ENCODE data around the gene LSS. TPM values are rescaled to one million over a fixed set of nuclear protein-coding genes. Genes with fewer than 3 reads are reported as not detected.

Gene LSS
- polyA plus RNA-seq, 1 donor (not counting 4 experiments of a cell fraction or from before 2014, with no cell fraction given): 105 TPM

GRCh38 chr21:46248827-46249226, 20.3 kb upstream of the LSS start:
- DNase-seq (ENCODE audit: low read depth, low spot score): no peak
- H2AFZ ChIP-seq (ENCODE audit: control insufficient read depth, low read length): no peak overlapping the region

DNA sequence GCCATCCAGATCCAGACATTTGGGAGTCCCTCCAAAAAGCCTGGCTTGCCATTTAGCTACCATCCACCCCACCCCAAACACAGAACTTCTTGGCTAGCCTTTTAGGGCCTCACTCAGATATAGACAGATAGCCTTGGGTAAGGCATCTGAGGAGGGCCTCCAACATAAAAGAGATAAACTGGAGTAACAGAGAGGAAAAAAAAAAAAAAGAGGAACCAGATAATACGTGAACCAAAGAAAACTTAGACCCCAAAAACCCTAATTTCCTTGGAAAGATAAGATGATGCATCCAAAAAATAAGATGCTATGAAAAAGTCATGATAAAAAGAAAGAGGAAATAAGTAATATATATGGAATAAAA, 19.8 kb upstream of the LSS start:
- no peak for FAIRE-seq

More at GRCh38 chr21:46248827-46249226, 20.3 kb upstream of the LSS start:
- H3K79me2 ChIP-seq (ENCODE audit: control insufficient read depth, insufficient read depth, low read length): no peaks in the 10 kb centered on the region
- H3K4me2 ChIP-seq (ENCODE audit: control insufficient read depth, extremely low read depth, insufficient read depth, low read depth, low read length): no peak overlapping the region
- dilution Hi-C loops (cut with MboI; ENCODE audit: extremely low pct_ligation_motif_present, low sequenced_read_pairs): no loop called here
- TF ChIP-seq EZH2 (IDR thresholded peaks at IDR 0.05; ENCODE audit: low read length): no peak
- TF ChIP-seq CTCF (optimal IDR thresholded peaks at IDR 0.05 in 1 of 3, IDR thresholded peaks at IDR 0.05 in 1 of 3, conservative IDR thresholded peaks at IDR 0.05 in 1 of 3; ENCODE audit: extremely low read depth in 1 of 3, insufficient read depth in 2 of 3, low read length in 3 of 3): no peak
- no peak overlapping the region for H3K4me3 ChIP-seq (ENCODE audit: control insufficient read depth in 2 of 3, extremely low read depth in 1 of 3, insufficient read depth in 2 of 3, low read depth in 1 of 3, low read length in 3 of 3)
- no peak overlapping the region for H3K27ac ChIP-seq (ENCODE audit: control insufficient read depth, insufficient read depth, low read length)
- H4K20me1 ChIP-seq (ENCODE audit: control insufficient read depth, extremely low read depth, insufficient read depth, low read length): no peaks in the 10 kb centered on the region
- no peak overlapping the region for H3K9ac ChIP-seq (ENCODE audit: control insufficient read depth, extremely low read depth, insufficient read depth, low read length)
- H3K9me1 ChIP-seq (ENCODE audit: control insufficient read depth, extremely low read depth, insufficient read depth, low read length): no peaks in the 10 kb centered on the region
- H3K9me3 ChIP-seq (ENCODE audit: control insufficient read depth, low read depth, low read length): no peaks in the 10 kb centered on the region
- no peaks in the 10 kb centered on the region for H3K27me3 ChIP-seq (ENCODE audit: control insufficient read depth, extremely low read depth, insufficient read depth, low read length)
- H3K36me3 ChIP-seq (ENCODE audit: control insufficient read depth in 2 of 2, extremely low read depth in 1 of 2, insufficient read depth in 2 of 2, low read length in 2 of 2): peaks cover 38 to 44% of the 10 kb centered on the region in 2 experiments
- no peak for FAIRE-seq
- H3K4me1 ChIP-seq (ENCODE audit: control insufficient read depth, extremely low read depth, insufficient read depth, low read length): no peaks in the 10 kb centered on the region

More for the DNA sequence above, 19.8 kb upstream of the LSS start:
- Histone ChIP-seq H3K27me3 (ENCODE audit: control insufficient read depth, extremely low read depth, insufficient read depth, low read length) (no peaks in the 10 kb centered on the region), H3K9me3 (ENCODE audit: control insufficient read depth, low read depth, low read length) (no peaks in the 10 kb centered on the region), H3K9me1 (ENCODE audit: control insufficient read depth, extremely low read depth, insufficient read depth, low read length) (no peaks in the 10 kb centered on the region), H3K4me3 (ENCODE audit: control insufficient read depth in 2 of 3, extremely low read depth in 1 of 3, insufficient read depth in 2 of 3, low read depth in 1 of 3, low read length in 3 of 3) (no peak overlapping the region), H3K9ac (ENCODE audit: control insufficient read depth, extremely low read depth, insufficient read depth, low read length) (no peak overlapping the region), H3K4me1 (ENCODE audit: control insufficient read depth, extremely low read depth, insufficient read depth, low read length) (no peaks in the 10 kb centered on the region), H3K36me3 (ENCODE audit: control insufficient read depth in 2 of 2, extremely low read depth in 1 of 2, insufficient read depth in 2 of 2, low read length in 2 of 2) (peaks cover 38 to 48% of the 10 kb centered on the region in 2 experiments), H3K4me2 (ENCODE audit: control insufficient read depth, extremely low read depth, insufficient read depth, low read depth, low read length) (no peak overlapping the region), H3K79me2 (ENCODE audit: control insufficient read depth, insufficient read depth, low read length) (no peaks in the 10 kb centered on the region), H2AFZ (ENCODE audit: control insufficient read depth, low read length) (no peak overlapping the region), H3K27ac (ENCODE audit: control insufficient read depth, insufficient read depth, low read length) (no peak overlapping the region), H4K20me1 (ENCODE audit: control insufficient read depth, extremely low read depth, insufficient read depth, low read length) (no peaks in the 10 kb centered on the region)
- TF ChIP-seq EZH2 (IDR thresholded peaks at IDR 0.05; ENCODE audit: low read length) (no peak), CTCF (optimal IDR thresholded peaks at IDR 0.05 in 1 of 3, IDR thresholded peaks at IDR 0.05 in 1 of 3, conservative IDR thresholded peaks at IDR 0.05 in 1 of 3; ENCODE audit: extremely low read depth in 1 of 3, insufficient read depth in 2 of 3, low read length in 3 of 3) (no peak)
- dilution Hi-C loops (cut with MboI; ENCODE audit: extremely low pct_ligation_motif_present, low sequenced_read_pairs): no loop called here
- DNase-seq (ENCODE audit: low read depth, low spot score): no peak
